Skeletal muscle satellite cell (primary cell): ENCODE measurements around the gene ALCAM.
"Not testable (repeated sequence)": the region's sequence is repeated elsewhere in the genome, so short reads cannot be mapped to it uniquely, and the experiment has no call there.

Experiments used
- H3K27me3 ChIP-seq: 2 replicates; pipeline ENCODE4 v1.7.0; 2013; ENCODE audit warnings: low read length; ENCODE audit not compliant: control insufficient read depth, insufficient read depth
- H3K36me3 ChIP-seq: 2 replicates; pipeline ENCODE4 v1.7.0; 2013; ENCODE audit warnings: mild to moderate bottlenecking, control low read depth, low read length; ENCODE audit not compliant: insufficient read depth
- H3K4me1 ChIP-seq: 2 replicates; pipeline ENCODE4 v1.7.0; 2013; ENCODE audit warnings: low read length; ENCODE audit not compliant: control insufficient read depth, insufficient read depth
- H3K4me2 ChIP-seq: 2 replicates; pipeline ENCODE4 v1.7.0; 2013; ENCODE audit warnings: mild to moderate bottlenecking, low read length
- H3K4me3 ChIP-seq: 2 replicates; pipeline ENCODE4 v1.7.0; 2013; ENCODE audit warnings: low read length
- H3K9ac ChIP-seq: 2 replicates; pipeline ENCODE4 v1.7.0; 2013; ENCODE audit warnings: mild to moderate bottlenecking, low read depth, low read length, moderate library complexity
- H3K9me3 ChIP-seq: replicated peaks from 2 replicates; pipeline ENCODE4 v1.7.0; 2013; ENCODE audit warnings: mild to moderate bottlenecking, control low read depth, low read length

The ALCAM gene

DNA sequence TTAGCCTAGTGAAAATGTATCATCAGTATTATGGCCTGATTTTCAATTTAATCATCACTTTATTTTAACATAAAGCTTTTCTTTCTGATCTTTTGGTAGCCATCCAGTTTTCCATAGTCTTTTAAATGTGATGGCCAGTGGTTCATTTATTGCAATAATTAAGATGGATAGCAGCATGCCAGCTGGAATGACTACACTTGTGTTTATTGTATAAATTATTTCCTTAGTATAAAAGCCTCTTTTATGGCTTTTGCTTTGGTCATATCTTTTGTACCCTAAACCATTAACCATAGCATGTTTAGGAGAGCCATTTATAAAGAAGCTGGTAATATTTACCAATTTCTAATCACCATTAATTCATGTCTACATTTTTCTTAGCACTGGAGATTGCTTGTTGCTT is 31.7 kb downstream of the ALCAM start:
- no peaks in the 10 kb centered on the region for H3K9me3 ChIP-seq
- H3K4me3 ChIP-seq = no peak overlapping the region
- H3K9ac ChIP-seq = no peak overlapping the region
- peaks cover 19% of the 10 kb centered on the region for H3K36me3 ChIP-seq
- peaks cover 22% of the 10 kb centered on the region for H3K4me1 ChIP-seq
- no peak overlapping the region for H3K4me2 ChIP-seq
- H3K27me3 ChIP-seq = no peaks in the 10 kb centered on the region

- Histone ChIP-seq H3K36me3 (peaks cover 24% of the 10 kb centered on the region), H3K9me3 (no peaks in the 10 kb centered on the region), H3K9ac (no peak overlapping the region), H3K27me3 (no peaks in the 10 kb centered on the region), H3K4me3 (no peak overlapping the region), H3K4me1 (peaks cover 22% of the 10 kb centered on the region), H3K4me2 (no peak overlapping the region)
Measured at GRCh38 chr3:105399062-105399461, 32.4 kb downstream of the ALCAM start.

- no peaks in the 10 kb centered on the region for H3K27me3 ChIP-seq
- no peak overlapping the region for H3K4me2 ChIP-seq
- H3K9ac ChIP-seq = no peak overlapping the region
- peaks cover 27% of the 10 kb centered on the region for H3K36me3 ChIP-seq
- peaks cover 22% of the 10 kb centered on the region for H3K4me1 ChIP-seq
- H3K4me3 ChIP-seq = no peak overlapping the region
- no peaks in the 10 kb centered on the region for H3K9me3 ChIP-seq
Measured at GRCh38 chr3:105399611-105400010, 32.9 kb downstream of the ALCAM start.

DNA sequence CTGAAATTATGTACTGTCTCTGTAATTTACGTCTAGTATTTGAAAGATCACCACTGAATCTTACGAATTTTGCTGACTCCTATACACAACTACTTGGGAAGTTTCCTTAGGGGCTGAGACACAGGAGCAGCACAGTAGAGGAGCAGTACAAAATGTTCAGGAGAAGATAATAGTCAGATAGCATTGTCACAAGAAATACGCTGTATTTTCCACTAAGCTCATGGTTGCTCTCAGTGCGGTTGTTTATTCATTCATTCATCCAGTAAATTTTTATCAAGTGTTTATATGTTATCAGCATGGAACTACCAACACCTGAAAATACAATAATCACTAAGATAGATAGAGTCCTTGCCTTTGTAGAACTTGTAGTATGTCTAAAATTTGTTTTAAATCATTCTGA is 34.5 kb downstream of the ALCAM start:
- H3K27me3 ChIP-seq = no peaks in the 10 kb centered on the region
- H3K4me2 ChIP-seq = peak overlapping the region; percentile 32
- H3K4me3 ChIP-seq = no peak overlapping the region
- H3K4me1 ChIP-seq = peaks cover 22% of the 10 kb centered on the region
- no peak overlapping the region for H3K9ac ChIP-seq
- peaks cover 27% of the 10 kb centered on the region for H3K36me3 ChIP-seq
- no peaks in the 10 kb centered on the region for H3K9me3 ChIP-seq

GRCh38 chr3:105401691-105402149 is 35.0 kb downstream of the ALCAM start:
- Histone ChIP-seq H3K4me3 (no peak overlapping the region), H3K27me3 (no peaks in the 10 kb centered on the region), H3K4me1 (peaks cover 22% of the 10 kb centered on the region), H3K9me3 (no peaks in the 10 kb centered on the region), H3K36me3 (peaks cover 27% of the 10 kb centered on the region), H3K9ac (no peak overlapping the region), H3K4me2 (peak overlapping the region; percentile 32)

DNA sequence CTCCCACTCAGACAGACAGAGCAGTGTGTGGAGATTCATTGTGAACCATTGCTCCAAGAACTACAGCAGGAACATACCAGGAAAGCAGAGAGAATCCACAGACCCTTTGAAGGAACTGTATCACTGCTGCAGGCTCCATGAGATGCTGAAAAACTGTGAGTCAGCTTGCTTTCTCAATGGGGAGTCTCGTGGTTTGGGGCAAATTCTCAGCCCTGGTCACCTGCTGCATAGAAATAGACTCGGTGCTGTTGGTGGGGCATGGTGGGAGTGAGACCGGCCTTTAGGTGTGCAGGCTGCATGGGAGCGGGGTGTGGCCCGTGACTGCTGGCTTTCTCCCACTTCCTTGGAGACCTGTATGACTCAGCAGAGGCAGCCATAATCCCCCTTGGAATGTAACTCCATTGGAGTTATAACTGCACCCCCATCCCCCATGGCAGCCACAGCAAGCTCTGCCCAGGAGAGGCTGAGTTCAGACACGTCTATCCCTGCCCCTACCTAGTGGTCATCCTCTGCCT is 35.6 kb downstream of the ALCAM start:
- H3K4me2 ChIP-seq = peak overlapping the region; percentile 32
- no peaks in the 10 kb centered on the region for H3K27me3 ChIP-seq
- H3K4me1 ChIP-seq = peaks cover 22% of the 10 kb centered on the region
- H3K36me3 ChIP-seq = peaks cover 27% of the 10 kb centered on the region
- H3K4me3 ChIP-seq = no peak overlapping the region
- H3K9me3 ChIP-seq = no peaks in the 10 kb centered on the region
- no peak overlapping the region for H3K9ac ChIP-seq

DNA sequence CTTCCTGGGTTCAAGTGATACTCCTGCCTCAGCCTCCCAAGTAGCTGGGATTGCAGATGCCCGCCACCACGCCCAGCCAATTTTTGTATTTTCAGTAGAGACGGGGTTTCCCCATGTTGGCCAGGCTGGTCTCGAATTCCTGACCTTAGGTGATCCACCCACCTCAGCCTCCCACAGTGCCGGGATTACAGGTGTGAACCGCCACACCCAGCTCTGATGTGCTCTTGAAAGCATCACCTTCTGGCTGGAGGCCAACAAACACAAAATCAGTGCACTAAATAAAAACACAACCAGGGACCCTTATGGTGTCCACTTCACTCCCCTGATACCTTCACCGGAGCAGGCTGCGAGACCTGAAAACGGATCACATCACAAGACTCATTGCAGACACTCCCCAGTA is 36.3 kb downstream of the ALCAM start:
- peaks cover 27% of the 10 kb centered on the region for H3K36me3 ChIP-seq
- not testable (repeated sequence) for H3K9me3 ChIP-seq, H3K4me3 ChIP-seq, H3K9ac ChIP-seq, H3K27me3 ChIP-seq, H3K4me2 ChIP-seq
- peaks cover 22% of the 10 kb centered on the region for H3K4me1 ChIP-seq

- Histone ChIP-seq H3K9ac (no peak overlapping the region), H3K36me3 (peaks cover 22% of the 10 kb centered on the region), H3K4me3 (no peak overlapping the region), H3K4me2 (no peak overlapping the region), H3K27me3 (no peaks in the 10 kb centered on the region), H3K9me3 (no peaks in the 10 kb centered on the region), H3K4me1 (peaks cover 15% of the 10 kb centered on the region)
Measured at GRCh38 chr3:105406268-105406667, 39.6 kb downstream of the ALCAM start.

DNA sequence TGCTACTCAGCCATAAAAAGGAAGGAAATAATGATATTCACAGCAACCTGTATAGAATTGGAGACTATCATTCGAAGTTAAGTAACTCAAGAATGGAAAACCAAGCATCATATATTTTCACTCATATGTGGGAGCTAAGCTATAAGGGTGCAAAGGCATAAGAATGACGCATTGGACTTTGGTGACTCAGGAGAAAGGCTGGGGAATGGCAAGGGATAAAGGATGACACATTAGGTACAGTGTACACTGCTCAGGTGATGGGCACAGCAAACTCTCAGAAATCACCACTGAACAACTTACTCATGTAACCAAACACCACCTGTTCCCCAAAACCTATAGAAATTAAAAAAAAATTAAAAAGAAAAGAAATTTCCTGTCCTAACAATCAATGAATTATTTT is 42.7 kb downstream of the ALCAM start:
- Histone ChIP-seq H3K4me1 (no peaks in the 10 kb centered on the region), H3K4me3 (no peak overlapping the region), H3K4me2 (no peak overlapping the region), H3K9me3 (no peaks in the 10 kb centered on the region), H3K36me3 (no peaks in the 10 kb centered on the region), H3K9ac (no peak overlapping the region), H3K27me3 (no peaks in the 10 kb centered on the region)

DNA sequence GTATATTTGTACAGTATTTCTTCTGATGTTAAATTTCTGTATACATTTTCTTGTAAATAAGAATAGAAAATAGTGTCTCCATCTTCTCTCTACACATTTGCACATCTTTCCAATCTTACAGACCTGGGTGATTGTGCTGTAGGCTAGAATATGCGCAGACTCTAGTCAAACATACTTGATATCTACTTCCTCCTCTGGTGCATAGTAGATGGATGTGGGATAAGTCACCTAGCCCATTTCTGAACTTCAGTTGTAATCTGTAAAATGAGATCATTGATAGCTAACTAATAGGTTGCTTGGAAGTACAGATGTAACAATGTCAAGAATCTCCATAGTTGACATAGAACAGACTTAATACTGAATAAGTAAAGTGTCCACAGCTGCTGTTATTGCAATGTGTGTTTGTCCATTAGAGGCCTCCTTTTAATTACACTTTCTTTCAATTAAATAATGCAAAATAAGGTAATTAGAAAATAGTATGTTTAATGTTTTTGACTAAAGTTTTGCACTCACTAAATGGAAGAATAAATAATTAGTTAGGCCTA is 46.7 kb downstream of the ALCAM start:
- Histone ChIP-seq H3K4me1 (peaks cover 9% of the 10 kb centered on the region), H3K9me3 (no peaks in the 10 kb centered on the region), H3K36me3 (no peaks in the 10 kb centered on the region), H3K4me3 (no peak overlapping the region), H3K9ac (no peak overlapping the region), H3K27me3 (no peaks in the 10 kb centered on the region), H3K4me2 (no peak overlapping the region)

DNA sequence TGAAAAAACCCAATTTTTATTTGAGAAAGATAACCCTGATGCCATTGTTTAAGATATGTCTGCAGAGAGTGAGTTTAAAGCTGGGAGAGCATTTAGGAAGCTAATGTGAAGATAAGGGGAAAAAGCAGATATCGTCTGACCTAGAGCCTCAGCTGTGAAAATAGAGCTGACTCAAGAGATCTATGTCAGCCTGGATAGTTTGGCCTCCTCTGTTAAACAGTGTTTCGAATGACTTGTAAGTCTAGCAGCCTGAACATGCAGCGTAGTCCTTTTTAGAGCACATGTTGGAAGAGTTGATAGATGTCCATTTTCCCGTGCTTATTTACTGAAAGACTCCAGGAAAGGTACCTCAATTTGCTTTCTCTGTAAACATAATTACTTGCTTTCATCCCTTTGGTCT is 48.1 kb downstream of the ALCAM start:
- Histone ChIP-seq H3K4me2 (no peak overlapping the region), H3K4me3 (no peak overlapping the region), H3K9ac (no peak overlapping the region), H3K4me1 (peaks cover 11% of the 10 kb centered on the region), H3K27me3 (no peaks in the 10 kb centered on the region), H3K9me3 (no peaks in the 10 kb centered on the region), H3K36me3 (no peaks in the 10 kb centered on the region)

DNA sequence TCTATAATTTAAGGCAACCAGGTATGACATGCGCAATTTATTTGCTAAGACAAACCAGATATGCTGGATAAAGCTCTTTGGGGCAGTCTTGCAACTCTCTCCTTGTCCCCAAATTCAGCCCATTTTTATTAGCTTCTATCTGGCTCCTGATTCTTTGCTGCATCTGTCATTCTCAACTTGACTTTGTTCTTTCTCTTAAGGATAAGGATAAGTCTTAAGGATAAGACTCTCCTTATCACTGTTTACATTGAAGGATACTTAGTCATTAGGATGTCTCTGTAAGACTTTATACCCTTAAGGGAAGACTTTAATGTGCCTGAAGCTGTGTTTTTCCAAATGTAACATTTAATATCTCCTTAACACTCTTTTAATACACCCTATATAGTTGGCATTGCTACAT is 49.2 kb downstream of the ALCAM start:
- Histone ChIP-seq H3K27me3 (no peaks in the 10 kb centered on the region), H3K9ac (no peak overlapping the region), H3K36me3 (no peaks in the 10 kb centered on the region), H3K4me2 (no peak overlapping the region), H3K4me1 (peaks cover 11% of the 10 kb centered on the region), H3K9me3 (no peaks in the 10 kb centered on the region), H3K4me3 (no peak overlapping the region)
